ENCODE data around the gene CPSF3. TPM values are rescaled to one million over a fixed set of nuclear protein-coding genes. Genes with fewer than 3 reads are reported as not detected.

Gene CPSF3
- total and polyA plus RNA-seq, 9 of the 15 experiments (the other 6 are each of a cell fraction or from before 2014, with no cell fraction given): 54.2 to 151 (median 94.5) TPM

GRCh38 chr2:9407363-9407811 lies 16.1 kb upstream of the CPSF3 start:
- Histone ChIP-seq H3K9ac (ENCODE audit: insufficient read depth in 1 of 2, low read depth in 2 of 2, low read length in 2 of 2) (no peak overlapping the region), H3K4me3 (no peak overlapping the region), H3K9me1 (ENCODE audit: control insufficient read depth, insufficient read depth, low read length) (peaks cover 3% of the 10 kb centered on the region), H3K27me3 (ENCODE audit: control insufficient read depth in 2 of 2, insufficient read depth in 2 of 2, low read length in 2 of 2) (no peaks in the 10 kb centered on the region), H3K9me3 (replicated peaks; ENCODE audit: control insufficient read depth, insufficient read depth, low read depth, low read length) (no peaks in the 10 kb centered on the region), H3K36me3 (ENCODE audit: control insufficient read depth, insufficient read depth, low read length) (peaks cover 46% of the 10 kb centered on the region; the same call in 2 of the 3 replicates), H3K79me2 (ENCODE audit: control insufficient read depth, insufficient read depth, low read length) (no peaks in the 10 kb centered on the region), H4K20me1 (replicated peaks; ENCODE audit: control insufficient read depth, insufficient read depth, low read length) (no peaks in the 10 kb centered on the region), H3K4me1 (replicated peaks in 1 of 2; ENCODE audit: control insufficient read depth in 2 of 2, insufficient read depth in 2 of 2, low read length in 2 of 2) (no peaks in the 10 kb centered on the region; a peak in 1 of 5 replicates), H3K27ac (ENCODE audit: extremely low read depth, low read depth, low read length) (no peak overlapping the region), H2AFZ (ENCODE audit: low read depth, low read length) (no peak overlapping the region), H3K4me2 (ENCODE audit: insufficient read depth, low read length) (no peak overlapping the region)
- intact Hi-C loops (cut with micrococcal nuclease): no loop called here
- no peak for ATAC-seq
- WGBS (ENCODE audit: insufficient coverage, low coverage, missing lambda C conversion rate): 92% methylated on average over 8 of the region's 8 CpGs
- in situ Hi-C loops (cut with MboI): no loop called here
- no TSS peak for BruUV-seq (replicated peaks)
- DNase-seq (ENCODE audit: extremely low read depth in 1 of 4, low spot score in 3 of 4): no peak
- POLR2A ChIA-PET: no interaction called here
- CTCF ChIA-PET (ENCODE audit: low intra/inter-chr PET ratio): no interaction called here
- no peak for FAIRE-seq
- TF ChIP-seq PCBP2 (IDR thresholded peaks at IDR 0.05; ENCODE audit: low read depth, low read length, poor library complexity, severe bottlenecking): no peak
- TF ChIP-seq HDAC1 (IDR thresholded peaks at IDR 0.05): no peak
- TF ChIP-seq SRF (CRISPR knock-in tag; IDR thresholded peaks at IDR 0.05): no peak
- TF ChIP-seq NFATC3 (IDR thresholded peaks at IDR 0.05): no peak
- TF ChIP-seq, protein P1, sequence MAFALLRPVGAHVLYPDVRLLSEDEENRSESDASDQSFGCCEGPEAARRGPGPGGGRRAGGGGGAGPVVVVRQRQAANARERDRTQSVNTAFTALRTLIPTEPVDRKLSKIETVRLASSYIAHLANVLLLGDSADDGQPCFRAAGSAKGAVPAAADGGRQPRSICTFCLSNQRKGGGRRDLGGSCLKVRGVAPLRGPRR (CRISPR knock-in tag; IDR thresholded peaks at IDR 0.05): no peak
- no peak for TF ChIP-seq KDM4B (IDR thresholded peaks at IDR 0.05; ENCODE audit: borderline replicate concordance in 2 of 2, low read depth in 1 of 2)
- no peak for TF ChIP-seq SMARCC2 (IDR thresholded peaks at IDR 0.05; ENCODE audit: low read depth)
- no peak for TF ChIP-seq PRMT5 (CRISPR knock-in tag; IDR thresholded peaks at IDR 0.05)
- no peak for TF ChIP-seq PATZ1 (CRISPR knock-in tag; IDR thresholded peaks at IDR 0.05; ENCODE audit: borderline replicate concordance)
- TF ChIP-seq, protein P2, sequence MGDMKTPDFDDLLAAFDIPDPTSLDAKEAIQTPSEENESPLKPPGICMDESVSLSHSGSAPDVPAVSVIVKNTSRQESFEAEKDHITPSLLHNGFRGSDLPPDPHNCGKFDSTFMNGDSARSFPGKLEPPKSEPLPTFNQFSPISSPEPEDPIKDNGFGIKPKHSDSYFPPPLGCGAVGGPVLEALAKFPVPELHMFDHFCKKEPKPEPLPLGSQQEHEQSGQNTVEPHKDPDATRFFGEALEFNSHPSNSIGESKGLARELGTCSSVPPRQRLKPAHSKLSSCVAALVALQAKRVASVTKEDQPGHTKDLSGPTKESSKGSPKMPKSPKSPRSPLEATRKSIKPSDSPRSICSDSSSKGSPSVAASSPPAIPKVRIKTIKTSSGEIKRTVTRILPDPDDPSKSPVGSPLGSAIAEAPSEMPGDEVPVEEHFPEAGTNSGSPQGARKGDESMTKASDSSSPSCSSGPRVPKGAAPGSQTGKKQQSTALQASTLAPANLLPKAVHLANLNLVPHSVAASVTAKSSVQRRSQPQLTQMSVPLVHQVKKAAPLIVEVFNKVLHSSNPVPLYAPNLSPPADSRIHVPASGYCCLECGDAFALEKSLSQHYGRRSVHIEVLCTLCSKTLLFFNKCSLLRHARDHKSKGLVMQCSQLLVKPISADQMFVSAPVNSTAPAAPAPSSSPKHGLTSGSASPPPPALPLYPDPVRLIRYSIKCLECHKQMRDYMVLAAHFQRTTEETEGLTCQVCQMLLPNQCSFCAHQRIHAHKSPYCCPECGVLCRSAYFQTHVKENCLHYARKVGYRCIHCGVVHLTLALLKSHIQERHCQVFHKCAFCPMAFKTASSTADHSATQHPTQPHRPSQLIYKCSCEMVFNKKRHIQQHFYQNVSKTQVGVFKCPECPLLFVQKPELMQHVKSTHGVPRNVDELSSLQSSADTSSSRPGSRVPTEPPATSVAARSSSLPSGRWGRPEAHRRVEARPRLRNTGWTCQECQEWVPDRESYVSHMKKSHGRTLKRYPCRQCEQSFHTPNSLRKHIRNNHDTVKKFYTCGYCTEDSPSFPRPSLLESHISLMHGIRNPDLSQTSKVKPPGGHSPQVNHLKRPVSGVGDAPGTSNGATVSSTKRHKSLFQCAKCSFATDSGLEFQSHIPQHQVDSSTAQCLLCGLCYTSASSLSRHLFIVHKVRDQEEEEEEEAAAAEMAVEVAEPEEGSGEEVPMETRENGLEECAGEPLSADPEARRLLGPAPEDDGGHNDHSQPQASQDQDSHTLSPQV (IDR thresholded peaks at IDR 0.05): no peak
- no peak for TF ChIP-seq ZNF146 (CRISPR knock-in tag; IDR thresholded peaks at IDR 0.05; ENCODE audit: unreplicated experiment)
- no peak for TF ChIP-seq L3MBTL2 (IDR thresholded peaks at IDR 0.05)
- TF ChIP-seq, protein P3, sequence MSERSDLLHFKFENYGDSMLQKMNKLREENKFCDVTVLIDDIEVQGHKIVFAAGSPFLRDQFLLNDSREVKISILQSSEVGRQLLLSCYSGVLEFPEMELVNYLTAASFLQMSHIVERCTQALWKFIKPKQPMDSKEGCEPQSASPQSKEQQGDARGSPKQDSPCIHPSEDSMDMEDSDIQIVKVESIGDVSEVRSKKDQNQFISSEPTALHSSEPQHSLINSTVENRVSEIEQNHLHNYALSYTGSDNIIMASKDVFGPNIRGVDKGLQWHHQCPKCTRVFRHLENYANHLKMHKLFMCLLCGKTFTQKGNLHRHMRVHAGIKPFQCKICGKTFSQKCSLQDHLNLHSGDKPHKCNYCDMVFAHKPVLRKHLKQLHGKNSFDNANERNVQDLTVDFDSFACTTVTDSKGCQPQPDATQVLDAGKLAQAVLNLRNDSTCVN (CRISPR knock-in tag; IDR thresholded peaks at IDR 0.05): no peak
- no peak for TF ChIP-seq ZZZ3 (IDR thresholded peaks at IDR 0.05)
